ENCODE measurements around the gene CFAP54.
"Not testable (repeated sequence)": the region's sequence is repeated elsewhere in the genome, so short reads cannot be mapped to it uniquely, and the experiment has no call there.

The CFAP54 gene, protein sequence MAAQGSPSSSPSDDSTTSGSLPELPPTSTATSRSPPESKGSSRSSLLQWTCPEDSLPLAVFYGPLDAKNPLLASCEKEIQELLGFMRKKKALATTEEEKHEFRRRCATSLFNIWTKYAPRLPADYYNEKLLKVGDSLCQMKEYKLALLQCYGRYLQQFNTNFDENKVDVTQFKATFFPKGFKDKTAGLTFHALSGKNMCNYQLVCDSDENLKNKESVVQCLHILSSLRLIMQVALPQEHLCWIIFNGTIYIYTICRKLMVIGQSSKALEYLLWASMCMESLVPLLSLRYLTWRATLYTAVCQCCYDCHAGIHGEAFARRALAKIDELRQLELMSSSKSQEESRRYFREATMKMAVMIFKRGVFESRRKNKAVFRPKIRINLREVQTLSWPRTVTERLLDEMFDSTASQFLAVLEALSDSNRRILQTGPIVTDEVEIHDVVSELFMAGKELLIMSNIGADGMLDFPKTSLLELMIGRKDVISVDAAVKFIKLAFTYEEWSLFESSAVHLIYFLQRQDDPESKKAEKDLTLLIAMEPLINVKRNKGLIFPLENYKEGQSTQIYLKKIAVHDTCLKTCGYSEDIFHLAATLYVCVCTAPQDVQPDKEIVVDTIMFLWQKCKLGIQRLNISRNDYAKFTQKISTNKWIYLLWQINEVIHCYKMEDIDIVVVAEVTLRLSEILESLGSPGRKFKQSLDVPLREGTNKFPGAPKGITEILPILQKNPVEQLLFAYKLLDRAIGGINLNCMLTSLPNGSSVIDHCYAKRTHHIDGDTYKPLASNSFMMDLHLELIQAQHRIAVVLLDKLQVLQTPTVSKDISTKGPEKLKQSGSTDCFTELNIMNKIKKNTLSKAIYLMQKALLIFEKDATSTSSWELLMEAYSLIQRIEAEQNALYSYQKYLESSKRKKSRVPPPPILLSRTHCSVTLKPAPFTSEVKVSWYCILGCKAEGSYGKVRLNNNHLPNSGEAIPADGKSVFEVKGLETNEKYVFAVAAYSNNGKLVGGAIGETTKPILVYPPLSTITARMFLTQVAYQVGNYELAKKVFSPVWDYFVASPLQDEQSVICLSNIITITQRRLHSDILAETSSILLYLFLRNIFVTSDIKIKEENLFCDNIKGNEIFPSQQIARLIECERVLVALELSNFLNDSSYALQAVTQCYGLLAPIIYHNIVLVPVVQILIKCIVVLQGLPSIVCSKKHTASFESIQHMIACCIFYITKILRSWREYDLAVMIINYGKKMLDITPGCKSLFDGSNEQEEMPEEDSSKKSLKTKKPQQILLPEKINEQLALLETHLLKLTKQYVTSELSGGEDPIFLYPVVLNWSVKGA (N-terminal part only)

DNA sequence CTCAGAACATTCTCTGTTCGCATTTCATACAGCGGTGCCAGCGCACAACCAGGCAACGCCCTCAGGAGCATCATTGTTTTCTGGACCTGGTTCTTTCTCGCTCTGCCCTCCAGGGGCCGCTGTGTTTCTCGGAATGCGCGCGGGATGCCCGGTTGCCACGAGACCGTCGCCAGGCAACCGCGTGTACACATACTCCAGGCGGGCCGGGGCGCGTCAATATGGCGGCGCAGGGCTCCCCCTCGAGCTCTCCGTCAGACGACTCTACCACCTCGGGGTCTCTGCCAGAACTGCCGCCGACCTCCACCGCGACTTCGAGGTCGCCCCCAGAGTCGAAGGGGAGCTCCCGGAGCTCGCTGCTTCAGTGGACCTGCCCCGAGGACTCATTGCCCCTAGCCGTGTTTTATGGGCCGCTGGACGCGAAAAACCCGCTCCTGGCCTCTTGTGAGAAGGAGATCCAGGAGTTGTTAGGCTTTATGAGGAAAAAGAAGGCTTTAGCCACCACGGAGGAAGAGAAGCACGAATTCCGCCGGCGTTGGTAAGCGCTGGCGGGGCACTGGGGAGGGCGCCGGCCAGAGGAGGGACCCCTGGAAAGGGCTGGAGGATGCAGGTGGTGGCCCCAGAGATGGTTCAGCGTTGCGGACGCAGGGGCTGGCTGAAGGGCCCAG is at the start of gene CFAP54:
TSS of gene CFAP54 (plus strand) at position 186 of the 665 bp plus-strand sequence. CDS start at position 219, 33 bp downstream.
- peak; percentile 95 for FAIRE-seq
- peak; percentile 77 for DNase-seq (ENCODE audit: insufficient read length, low spot score)

DNA sequence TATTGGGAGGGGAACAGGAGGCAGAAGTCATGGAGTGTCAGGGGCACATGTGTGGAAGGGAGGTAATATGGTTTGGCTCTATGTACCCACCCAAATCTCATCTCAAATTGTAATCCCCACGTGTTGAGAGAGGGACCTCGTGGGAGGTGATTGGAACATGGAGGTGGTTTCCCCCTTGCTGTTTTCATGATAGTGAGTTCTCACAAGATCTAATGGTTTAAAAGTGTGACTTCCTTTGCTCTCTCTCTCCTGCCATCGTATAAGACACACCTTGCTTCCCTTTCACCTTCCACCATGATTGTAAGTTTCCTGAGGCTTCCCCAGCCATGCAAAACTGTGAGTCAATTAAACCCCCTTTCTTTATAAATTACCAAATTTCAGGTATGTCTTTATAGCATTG is 47.6 kb upstream of the CFAP54 start:
- no peak for FAIRE-seq
- DNase-seq (ENCODE audit: insufficient read length, low spot score): no peak

- no peak for FAIRE-seq
- DNase-seq (ENCODE audit: insufficient read length, low spot score): no peak
These were observed 46.5 kb upstream of the CFAP54 start for GRCh38 chr12:96442906-96443305.

- FAIRE-seq: no peak
- no peak for DNase-seq (ENCODE audit: insufficient read length, low spot score)
These were observed 45.0 kb upstream of the CFAP54 start for GRCh38 chr12:96444399-96444798.

GRCh38 chr12:96445691-96446583 is 43.4 kb upstream of the CFAP54 start:
- FAIRE-seq (peak; percentile 90), DNase-seq (ENCODE audit: insufficient read length, low spot score) (peak; percentile 23)

GRCh38 chr12:96447256-96447655 is 42.1 kb upstream of the CFAP54 start:
- no peak for DNase-seq (ENCODE audit: insufficient read length, low spot score)
- no peak for FAIRE-seq

- DNase-seq (ENCODE audit: insufficient read length, low spot score) (no peak), FAIRE-seq (no peak)
These were observed 41.1 kb upstream of the CFAP54 start for GRCh38 chr12:96448300-96448699.

- DNase-seq (ENCODE audit: insufficient read length, low spot score): no peak
- no peak for FAIRE-seq
These were observed 37.0 kb upstream of the CFAP54 start for GRCh38 chr12:96452261-96452922.

- FAIRE-seq (no peak), DNase-seq (ENCODE audit: insufficient read length, low spot score) (no peak)
These were observed 35.0 kb upstream of the CFAP54 start for GRCh38 chr12:96454396-96454795.

DNA sequence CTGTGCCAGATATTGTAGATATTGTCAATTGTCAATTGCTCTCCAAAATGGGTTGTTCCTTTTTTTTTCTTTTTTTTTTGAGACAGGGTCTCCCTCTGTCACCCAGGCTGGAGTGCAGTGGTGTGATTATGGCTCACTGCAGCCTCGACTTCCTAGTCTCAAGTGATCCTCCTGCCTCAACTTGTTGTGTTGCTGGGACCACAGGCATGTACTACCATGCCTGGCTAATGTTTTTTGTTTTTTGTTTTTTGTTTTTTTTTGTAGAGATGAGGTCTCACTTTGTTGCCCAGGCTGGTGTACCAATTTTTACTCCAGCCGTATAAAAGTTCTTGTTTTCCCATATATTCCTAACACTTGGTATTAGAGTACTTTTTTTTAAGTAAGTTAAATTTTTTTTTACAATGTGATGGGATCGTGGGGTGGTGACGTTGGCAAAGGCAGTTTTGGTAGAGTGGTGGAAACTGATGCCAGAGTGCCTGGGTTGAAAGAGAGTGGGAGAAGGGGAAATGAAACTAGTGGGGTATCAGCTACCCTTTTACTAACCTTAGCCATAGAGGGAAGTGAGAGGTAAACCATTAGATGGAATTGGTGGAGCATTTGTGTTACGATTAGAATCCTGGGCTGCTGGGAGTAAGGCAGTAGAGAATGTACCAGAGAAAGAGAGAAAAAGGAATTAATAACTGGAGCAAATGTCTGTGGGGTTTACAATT is 33.0 kb upstream of the CFAP54 start:
- DNase-seq (ENCODE audit: insufficient read length, low spot score) (no peak), FAIRE-seq (peak; percentile 81)

DNA sequence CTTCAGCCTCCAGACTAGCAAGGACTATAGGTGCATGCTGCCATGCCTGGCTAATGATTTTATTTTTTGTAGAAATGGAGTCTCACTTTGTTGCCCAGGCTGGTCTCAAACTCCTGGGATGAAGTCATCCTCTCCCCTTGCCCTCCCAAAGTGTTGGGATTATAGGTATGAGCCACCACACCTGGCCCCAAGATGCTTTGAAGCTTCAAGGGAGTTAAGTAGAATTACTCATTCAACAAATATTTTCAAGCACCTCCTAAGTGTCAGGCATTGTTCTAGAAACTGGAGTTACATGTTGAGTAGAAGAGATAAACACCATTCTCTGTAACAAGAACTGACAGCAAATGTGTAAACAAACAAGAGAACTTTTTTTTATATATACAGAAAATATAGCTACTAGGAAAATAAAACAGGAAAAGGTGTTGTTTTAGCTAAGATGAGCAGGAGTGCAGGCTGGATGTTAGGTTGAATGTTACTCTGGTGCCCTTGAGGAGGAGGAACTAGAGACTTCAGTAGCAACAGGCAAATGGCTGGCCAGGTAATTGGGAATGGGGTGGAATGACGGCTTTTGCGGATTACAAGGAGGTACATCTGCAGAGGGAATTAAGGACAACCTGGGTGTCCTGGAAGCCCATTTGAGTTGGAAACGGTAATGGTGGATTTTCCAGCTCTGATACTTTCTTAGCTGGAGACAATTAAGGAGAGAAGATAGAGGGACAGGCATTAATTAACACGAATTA is 32.0 kb upstream of the CFAP54 start:
- no peak for DNase-seq (ENCODE audit: insufficient read length, low spot score)
- no peak for FAIRE-seq

DNA sequence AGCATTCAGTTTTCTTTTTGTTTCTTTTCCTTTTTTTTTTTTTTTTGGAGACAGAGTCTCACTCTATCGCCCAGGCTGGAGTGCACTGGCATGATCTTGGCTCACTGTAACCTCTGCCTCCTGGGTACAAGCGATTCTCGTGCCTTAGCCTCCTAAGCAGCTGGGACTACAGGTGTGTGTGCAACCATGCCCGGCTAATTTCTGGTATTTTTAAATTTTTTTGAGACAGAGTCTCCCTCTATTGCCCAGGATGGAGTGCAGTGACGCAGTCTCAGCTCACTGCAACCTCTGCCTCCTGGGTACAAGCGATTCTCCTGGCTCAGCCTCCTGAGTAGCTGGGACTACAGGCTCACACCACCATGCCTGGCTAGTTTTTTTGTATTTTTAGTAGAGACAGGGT is 30.1 kb upstream of the CFAP54 start:
- not testable (repeated sequence) for FAIRE-seq; DNase-seq (ENCODE audit: insufficient read length, low spot score)

- no peak for FAIRE-seq
- DNase-seq (ENCODE audit: insufficient read length, low spot score): no peak
These were observed 26.7 kb upstream of the CFAP54 start for GRCh38 chr12:96462571-96463280.

GRCh38 chr12:96465896-96466295 is 23.5 kb upstream of the CFAP54 start:
- FAIRE-seq (no peak), DNase-seq (ENCODE audit: insufficient read length, low spot score) (no peak)

GRCh38 chr12:96466939-96467751 is 22.2 kb upstream of the CFAP54 start:
- FAIRE-seq (no peak), DNase-seq (ENCODE audit: insufficient read length, low spot score) (no peak)

Data from GM19239 (cell line).